Pancreas (tissue), 10 donors: ENCODE results near the gene TAF1. TPM values are rescaled to one million over a fixed set of nuclear protein-coding genes. Genes with fewer than 3 reads are reported as not detected.
"Not testable (repeated sequence)": the region's sequence is repeated elsewhere in the genome, so short reads cannot be mapped to it uniquely, and the experiment has no call there.

Experiments used
- ATAC-seq, 4 donors: fragments of 200-7000 bp; cut with Tn5 transposase; one replicate each; pipeline versions ENCODE4 v1.8.0 to v1.9.1; 2020; ENCODE audit warnings: mild to moderate bottlenecking in 4 of 4, moderate library complexity in 4 of 4
- DNase-seq, 6 donors: peaks; one replicate each; pipeline ENCODE4 v3.0.0-alpha.2; 2020
- FAIRE-seq: peaks from 2 replicates; lab custom pipeline; 2012; peaks lifted over from hg19 to GRCh38; lab: Jason Lieb, UNC
- H3K27ac ChIP-seq, 4 donors: fragments of 200-600 bp; sonication (generic); 1 replicate in 3 of 4; 2 replicates in 1 of 4; pipeline versions ENCODE4 v1.5.0 to v1.8.0; 2020
- H3K27me3 ChIP-seq, 4 donors: fragments of 200-600 bp; one replicate each; pipeline ENCODE4 v1.8.0; 2021
- H3K36me3 ChIP-seq, 3 donors: fragments of 200-600 bp; sonication (generic) in 1 of 3; one replicate each; pipeline versions ENCODE4 v1.5.0 to v1.8.0; 2020 to 2021
- H3K4me1 ChIP-seq, 3 donors: fragments of 200-600 bp; one replicate each; pipeline ENCODE4 v1.8.0; 2021
- H3K4me3 ChIP-seq, 4 donors: fragments of 200-600 bp; sonication (generic) in 2 of 4; one replicate each; pipeline versions ENCODE4 v1.5.0 to v1.8.0; 2020 to 2021
- H3K9me3 ChIP-seq, 4 donors: fragments of 200-600 bp; one replicate each; pipeline ENCODE4 v1.8.0; 2021
- CTCF ChIP-seq, 4 donors: fragments of 200-600 bp; sonication (generic) in 3 of 4; IDR thresholded peaks; one replicate each; pipeline versions ENCODE4 v1.5.0 to v1.8.0; 2021; ENCODE audit warnings: antibody characterized with exemption in 4 of 4
- WGBS, 2 donors: extraction: QIAGEN DNeasy Blood & Tissue Kit; methylation state at CpG; one replicate each; pipeline ENCODE4 v1.1.7; 2013; 5-methylcytosine and 5-hydroxymethylcytosine counted together
- intact Hi-C, 3 donors: fragments of 100-400 bp; cut with DNase I; formaldehyde crosslinking; loops; one replicate each; pipeline versions ENCODE4 v1.11.1 to v1.14.2; 2022
- polyA plus RNA-seq, 2 donors: library from polyadenylated mRNA; stranded (reverse); fragments of 200-250 nt; gene quantifications; one replicate each; pipeline ENCODE4 v1.2.3, GENCODE V29; 2013
- total RNA-seq, 6 donors: library from RNA; stranded (reverse); fragmentation: NEBNext Ultra II Directional in 4 of 6; extraction: Animal tissue kit (Norgen Biotek cat#: 25700) in 4 of 6; gene quantifications; one replicate each; pipeline versions ENCODE4 v1.2.1 to v1.2.4, GENCODE V29; 2021 to 2023
- donor health status: healthy with polysubstance abuse.
- donor health status: DM: no; HTN: no; CAD: no; lungs with moderate emphysema.
- donor health status: DM: no; HTN: no; CAD: no.
- donor health status: control.
- donor health status: control.
- donor health status: Bipolar disorder and iron deficiency.
- donor health status: DM: yes; HTN: yes; CAD: no.
- donor health status: DM: no; HTN: no; CAD: no.
- donor health status: DM: no; HTN: no; CAD: no.
- donor health status: DM: yes; HTN: yes; CAD: no.

TAF1 gene
- total and polyA plus RNA-seq, 8 donors, result 9.8 to 23.2 (median 16.5) TPM

- not testable (repeated sequence) for FAIRE-seq, H3K36me3 ChIP-seq, ATAC-seq, DNase-seq, H3K27me3 ChIP-seq, H3K27ac ChIP-seq, H3K4me3 ChIP-seq, H3K4me1 ChIP-seq, H3K9me3 ChIP-seq
- intact Hi-C loops, result loop anchor here in 1 of 3 donors (10.0 kb wide), 1 partner anchor 58 kb away; no protein-coding TSS in a partner anchor
- 54 to 74% methylated on average over 5 of the region's 5 CpGs for WGBS, 2 donors
Observed at GRCh38 chrX:71352439-71352838, 13.7 kb upstream of the TAF1 start.

GRCh38 chrX:71364221-71364620 lies 1.9 kb upstream of the TAF1 start:
- Histone ChIP-seq H3K36me3 (no peaks in the 10 kb centered on the region), H3K27me3 (no peaks in the 10 kb centered on the region), H3K4me3 (no peak overlapping the region), H3K9me3 (no peaks in the 10 kb centered on the region), H3K4me1 (no peaks in the 10 kb centered on the region), H3K27ac (no peak overlapping the region)
- no peak for TF ChIP-seq CTCF (IDR thresholded peaks at IDR 0.05)
- FAIRE-seq, result no peak
- DNase-seq, result no peak
- ATAC-seq, result no peak
- WGBS, 2 donors, result 90 to 99% methylated on average over 14 of the region's 14 CpGs
- intact Hi-C loops, result no loop called here

DNA sequence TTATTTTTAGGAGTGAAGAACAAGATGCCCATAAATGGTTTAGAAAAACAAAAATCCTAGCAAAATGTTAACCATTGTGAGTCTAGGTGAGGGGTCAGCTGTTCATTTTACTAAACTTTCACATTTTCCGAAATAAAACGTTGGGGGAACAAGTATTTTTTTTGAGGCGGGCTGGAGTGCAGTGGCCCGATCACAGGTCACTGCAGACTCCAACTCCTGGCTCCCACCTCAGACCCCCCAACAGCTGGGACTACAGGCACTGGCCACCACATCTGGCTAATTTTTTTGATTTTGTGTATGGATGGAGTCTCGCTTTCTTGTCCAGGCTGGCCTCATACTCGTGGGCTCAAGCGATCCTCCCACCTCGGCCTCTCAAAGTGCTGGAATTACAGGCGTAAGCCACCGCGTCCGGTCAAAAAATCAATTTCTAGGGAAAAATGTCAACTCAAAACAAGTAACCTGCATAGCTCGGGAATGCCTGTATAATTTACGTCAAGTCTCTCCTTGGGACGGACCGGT lies 742 bp upstream of the TAF1 start:
- ATAC-seq (peak in 3 of 4 donors; percentile 0 to 1 (median 1)), DNase-seq (no peak), FAIRE-seq (no peak)
- Histone ChIP-seq H3K4me1 (no peaks in the 10 kb centered on the region), H3K27me3 (no peaks in the 10 kb centered on the region), H3K4me3 (peak overlapping the region; percentile 8 to 46 (median 38)), H3K36me3 (no peaks in the 10 kb centered on the region), H3K9me3 (no peaks in the 10 kb centered on the region), H3K27ac (peak overlapping the region; percentile 63 to 73 (median 70))
- 2 to 34% methylated on average over 16 of the region's 16 CpGs for WGBS, 2 donors
- no peak for TF ChIP-seq CTCF (IDR thresholded peaks at IDR 0.05)
- intact Hi-C loops, result no loop called here

DNA sequence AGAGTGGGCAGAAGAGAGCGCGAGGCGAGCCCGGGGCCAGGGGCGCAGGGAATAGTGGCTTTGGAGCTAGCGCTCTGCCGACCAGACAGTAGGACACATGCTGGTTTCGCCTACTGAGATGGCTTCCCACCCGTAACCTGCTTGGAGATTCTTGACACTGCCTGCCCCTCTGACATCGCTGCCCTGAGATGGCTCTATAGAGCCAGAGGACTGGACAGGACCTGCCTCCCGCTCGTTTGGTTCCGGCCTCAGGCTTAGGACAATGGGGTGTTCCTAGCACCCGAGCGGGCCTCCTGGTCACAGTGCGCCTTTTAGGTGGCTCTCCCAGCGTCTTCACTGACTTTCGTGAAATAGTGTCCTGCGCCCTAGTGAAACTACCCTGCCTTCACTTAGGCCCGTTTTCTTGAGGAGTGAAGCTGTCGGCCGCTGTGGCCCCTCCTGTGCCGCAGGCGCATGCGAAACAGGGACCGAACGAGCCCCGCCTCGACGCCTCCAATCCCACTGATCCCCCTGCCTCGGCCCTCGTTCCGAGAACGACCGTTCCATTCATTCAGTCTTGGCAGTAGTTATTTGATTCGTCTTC lies 608 bp downstream of the TAF1 start:
- Histone ChIP-seq H3K36me3 (peaks cover 0 to 6% (median 0%) of the 10 kb centered on the region in 3 donors), H3K4me3 (peak overlapping the region; percentile 35 to 59 (median 52)), H3K4me1 (no peaks in the 10 kb centered on the region), H3K9me3 (no peaks in the 10 kb centered on the region), H3K27ac (peak overlapping the region; percentile 61 to 78 (median 70)), H3K27me3 (no peaks in the 10 kb centered on the region)
- FAIRE-seq (no peak), ATAC-seq (peak; percentile 6 to 14 (median 10)), DNase-seq (peak in 4 of 6 donors; percentile 18 to 59 (median 42))
- intact Hi-C loops, result no loop called here
- no peak for TF ChIP-seq CTCF (IDR thresholded peaks at IDR 0.05)
- WGBS, 2 donors, result 0 to 41% methylated on average over 33 to 36 of the region's 36 CpGs

DNA sequence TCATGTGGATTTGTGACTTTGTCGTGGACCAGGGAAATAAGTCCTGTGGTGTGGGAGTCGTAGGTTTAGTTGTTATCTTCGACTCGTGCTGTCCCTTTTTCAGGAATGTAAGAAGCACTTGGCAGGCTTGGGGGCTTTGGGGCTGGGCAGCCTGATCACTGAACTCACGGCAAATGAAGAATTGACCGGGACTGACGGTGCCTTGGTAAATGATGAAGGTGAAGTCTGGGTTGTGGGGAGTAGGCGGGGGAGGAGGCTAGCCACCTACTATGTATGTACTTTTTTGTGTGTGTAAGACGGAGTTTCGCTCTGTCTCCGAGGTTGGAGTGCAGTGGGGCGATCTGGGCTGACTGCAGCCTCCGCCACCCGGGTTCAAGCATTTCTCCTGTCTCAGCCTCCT lies 1.2 kb downstream of the TAF1 start:
- DNase-seq, result no peak
- Histone ChIP-seq H3K36me3 (peaks cover 0 to 6% (median 0%) of the 10 kb centered on the region in 3 donors), H3K27me3 (no peaks in the 10 kb centered on the region), H3K9me3 (no peaks in the 10 kb centered on the region), H3K4me1 (no peaks in the 10 kb centered on the region), H3K4me3 (peak overlapping the region in 3 of 4 donors; percentile 51 to 59 (median 53)), H3K27ac (peak overlapping the region in 1 of 4 donors; percentile 78)
- WGBS, 2 donors, result 20 to 49% methylated on average over 14 of the region's 14 CpGs
- ATAC-seq, result no peak
- TF ChIP-seq CTCF (IDR thresholded peaks at IDR 0.05), result no peak
- FAIRE-seq, result no peak
- intact Hi-C loops, result no loop called here
